HG03039 (cell line): ENCODE results near the gene PDCD2L.
"Not testable (repeated sequence)": the region's sequence is repeated elsewhere in the genome, so short reads cannot be mapped to it uniquely, and the experiment has no call there.

Source experiments
- ATAC-seq: cut with Tn5 transposase; IDR thresholded peaks from one replicate; pipeline ENCODE4 v1.9.1; 2021; ENCODE audit warnings: mild to moderate bottlenecking, moderate library complexity; ENCODE audit not compliant: unreplicated experiment

Gene PDCD2L

DNA sequence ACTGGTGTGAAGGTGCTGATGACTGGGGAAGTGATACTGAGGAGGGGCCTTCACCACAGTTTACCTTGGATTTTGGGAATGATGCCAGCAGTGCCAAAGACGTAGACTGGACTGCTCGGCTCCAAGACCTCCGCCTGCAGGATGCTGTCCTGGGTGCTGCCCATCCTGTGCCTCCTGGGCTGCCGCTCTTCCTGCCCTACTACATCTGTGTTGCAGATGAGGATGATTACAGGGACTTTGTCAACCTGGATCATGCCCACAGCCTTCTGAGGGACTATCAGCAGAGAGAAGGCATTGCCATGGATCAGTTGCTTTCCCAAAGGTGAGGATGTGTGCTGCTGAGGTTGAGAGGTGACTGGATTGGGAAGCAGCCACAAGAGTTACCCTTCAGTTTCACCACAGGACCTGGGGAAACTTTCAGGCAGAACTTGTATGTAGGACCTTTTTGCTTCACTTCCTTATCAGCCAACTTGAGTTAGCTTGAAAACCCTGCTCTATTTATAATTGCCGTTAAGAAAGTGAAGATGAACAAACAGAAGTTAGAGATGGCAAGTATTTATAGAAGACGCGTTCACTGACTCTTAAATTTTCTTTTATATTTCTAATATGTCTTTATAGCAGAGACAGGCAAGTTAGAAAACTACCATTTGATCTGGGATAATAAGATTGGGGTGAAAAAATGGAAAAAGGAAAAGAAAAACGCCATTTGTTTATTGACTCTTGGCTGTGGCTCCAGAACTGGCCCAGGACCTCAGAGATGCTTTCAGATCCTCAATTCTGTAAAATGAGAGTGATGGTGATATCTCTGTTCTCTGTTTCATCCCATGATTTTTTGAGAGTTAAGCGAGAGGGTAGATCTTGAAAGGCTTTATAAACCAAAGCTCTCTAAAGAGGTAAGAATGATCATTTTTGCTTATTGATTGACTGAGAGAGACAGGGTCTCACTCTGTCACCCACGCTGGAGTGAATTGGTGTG is 5.3 kb downstream of the PDCD2L start:
- no peak for ATAC-seq

- no peak for ATAC-seq
These were observed 7.0 kb downstream of the PDCD2L start for GRCh38 chr19:34411216-34411615.

DNA sequence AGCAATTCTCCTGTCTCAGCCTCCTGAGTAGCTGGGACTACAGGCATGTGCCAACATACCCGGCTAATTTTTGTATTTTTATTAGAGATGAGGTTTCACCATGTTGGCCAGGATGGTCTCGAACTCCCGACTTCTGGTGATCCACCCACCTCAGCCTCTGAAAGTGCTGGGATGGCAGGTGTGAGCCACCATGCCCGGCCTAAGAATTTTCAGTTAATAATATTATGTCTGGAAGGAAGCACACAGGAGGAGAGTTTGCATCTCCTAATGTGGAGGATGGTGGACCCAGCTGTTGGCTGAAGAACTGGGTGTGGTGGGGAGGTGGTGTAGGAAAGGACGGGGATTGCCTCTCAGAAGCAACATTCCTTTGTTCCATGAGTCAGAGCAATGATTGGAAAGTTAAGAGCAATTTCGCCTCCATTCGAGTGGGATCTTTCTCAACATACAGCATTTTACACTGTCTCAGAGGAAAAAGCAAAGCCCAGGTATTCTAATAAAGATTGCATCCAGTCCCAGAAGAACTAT is 11.9 kb downstream of the PDCD2L start:
- ATAC-seq, result no peak

DNA sequence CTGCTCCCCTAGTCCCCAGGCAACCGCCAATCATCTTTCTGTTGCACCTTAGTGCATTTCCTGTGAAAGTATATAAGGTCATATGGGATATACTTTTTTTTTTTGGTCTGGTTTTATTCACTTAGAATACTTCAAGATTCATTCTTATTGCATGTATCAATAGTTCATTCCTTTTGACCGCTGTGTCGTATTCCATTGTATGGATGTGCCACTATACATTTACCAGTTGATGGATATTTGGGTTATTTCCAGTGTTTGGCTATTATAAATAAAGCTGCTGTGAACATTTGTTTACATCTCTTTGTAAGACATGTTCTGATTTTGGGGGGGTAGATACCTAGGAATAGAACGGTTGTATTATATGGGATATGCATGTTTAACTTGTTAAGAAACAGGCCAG is 14.1 kb downstream of the PDCD2L start:
- ATAC-seq, result no peak

- ATAC-seq, result no peak
These were observed 22.0 kb downstream of the PDCD2L start for GRCh38 chr19:34426096-34426661.

DNA sequence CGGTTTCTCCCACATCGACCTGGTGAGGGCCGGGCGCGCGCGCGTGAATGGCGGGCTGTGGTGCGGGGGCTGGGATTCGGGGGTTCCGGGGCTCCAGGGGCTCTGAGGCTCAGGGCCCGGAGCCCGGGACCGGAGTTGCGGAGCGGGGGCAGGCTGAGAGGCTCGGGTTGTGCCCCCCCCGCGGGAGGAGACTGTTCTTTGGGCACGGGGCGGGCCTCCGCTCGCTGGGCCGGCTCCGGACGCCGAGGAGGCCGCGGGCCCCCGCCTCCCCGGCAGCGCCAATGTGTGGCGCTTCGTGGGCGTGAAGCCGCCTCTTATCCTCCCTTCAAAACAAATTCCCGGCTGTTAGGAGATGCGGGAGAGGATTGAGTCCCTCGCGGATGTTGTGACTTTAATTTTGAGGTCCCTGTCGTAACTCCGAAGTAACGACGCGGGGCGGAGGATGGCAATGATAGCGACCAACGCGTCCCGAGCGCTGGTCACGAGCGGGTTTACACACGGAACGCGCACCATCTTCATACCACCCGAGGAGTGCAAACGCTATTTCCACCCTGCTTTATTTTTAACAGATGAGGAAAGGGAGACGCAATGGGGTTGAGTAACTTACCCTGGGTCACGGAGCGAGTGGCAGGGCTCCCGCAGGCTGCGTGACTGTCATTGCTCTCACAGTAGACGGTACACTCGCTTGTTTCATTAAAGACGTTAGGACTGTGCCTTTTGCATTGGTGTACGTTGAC is 24.5 kb downstream of the PDCD2L start:
- ATAC-seq, result peak; percentile 37

GRCh38 chr19:34429553-34429952 is 25.4 kb downstream of the PDCD2L start:
- no peak for ATAC-seq

- no peak for ATAC-seq
These were observed 26.8 kb downstream of the PDCD2L start for GRCh38 chr19:34430738-34431625.

DNA sequence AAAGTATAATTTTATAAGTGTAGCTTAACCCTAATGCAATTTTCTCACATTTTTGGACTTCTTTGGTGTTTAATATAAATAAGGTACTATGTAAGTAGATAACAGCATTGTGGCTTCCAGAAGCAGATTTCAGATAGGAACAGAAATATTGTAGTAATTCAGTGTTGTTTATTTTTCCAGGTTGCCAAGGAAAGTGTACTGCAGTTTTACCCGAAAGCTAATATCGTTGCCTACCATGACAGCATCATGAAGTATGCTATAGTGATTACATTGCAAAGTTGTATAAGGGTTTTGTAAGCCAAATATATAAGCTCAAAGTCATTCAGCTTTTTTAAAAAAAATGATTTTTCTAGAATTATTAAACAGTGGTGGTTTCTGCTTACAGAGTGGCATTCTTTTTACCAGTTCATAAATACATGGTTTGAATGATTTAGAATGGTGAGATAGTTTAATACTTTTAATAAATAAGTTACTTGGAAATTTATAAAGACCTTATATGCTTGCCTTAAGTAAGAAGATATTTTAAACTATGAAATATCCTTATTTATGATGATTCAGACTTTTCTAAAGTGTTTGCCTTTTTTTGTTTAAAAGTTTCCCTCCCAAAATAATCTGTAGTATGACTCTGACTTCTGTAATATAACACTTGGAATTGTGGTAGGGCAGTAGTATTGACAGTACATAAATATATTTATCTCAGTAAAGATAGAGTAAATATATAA is 27.6 kb downstream of the PDCD2L start:
- no peak for ATAC-seq

DNA sequence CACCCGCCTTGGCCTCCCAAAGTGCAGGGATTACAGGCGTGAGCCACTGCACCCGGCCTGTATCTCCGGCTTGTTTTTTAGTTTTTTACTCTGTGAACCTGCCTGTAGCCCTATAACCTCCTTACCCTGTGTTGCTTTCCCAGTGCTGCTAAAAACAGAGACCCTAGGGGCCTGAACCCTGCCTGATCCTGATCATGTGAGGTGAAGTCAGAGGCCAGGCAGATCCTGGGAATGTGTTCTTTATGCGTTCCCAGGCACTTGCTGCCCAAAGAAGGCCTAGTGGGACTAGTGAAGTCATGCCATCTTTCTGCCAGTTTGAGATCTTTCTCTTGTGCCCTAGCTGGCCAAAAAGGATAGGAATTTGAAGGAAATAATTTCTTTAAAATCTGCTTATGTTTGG is 28.6 kb downstream of the PDCD2L start:
- ATAC-seq, result no peak

- ATAC-seq, result no peak
These were observed 32.5 kb downstream of the PDCD2L start for GRCh38 chr19:34436716-34437115.

DNA sequence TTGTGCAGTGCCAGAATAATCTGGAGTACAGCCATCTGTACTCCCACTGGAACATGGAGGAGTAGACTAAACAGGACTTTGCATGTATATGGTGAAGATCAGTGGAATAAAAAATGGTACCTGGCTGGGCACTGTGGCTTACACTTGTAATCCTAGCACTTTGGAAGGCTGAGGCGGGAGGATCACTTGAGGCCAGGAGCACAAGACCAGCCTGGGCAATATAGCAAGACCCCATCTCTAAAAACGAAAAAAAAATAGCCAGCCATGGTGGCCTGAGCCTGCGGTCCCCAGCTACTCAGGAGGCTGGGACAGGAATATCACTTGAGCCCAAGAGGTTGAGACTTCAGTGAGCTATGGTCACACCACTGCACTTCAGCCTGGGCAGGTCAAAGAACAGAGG is 44.0 kb downstream of the PDCD2L start:
- no peak for ATAC-seq

DNA sequence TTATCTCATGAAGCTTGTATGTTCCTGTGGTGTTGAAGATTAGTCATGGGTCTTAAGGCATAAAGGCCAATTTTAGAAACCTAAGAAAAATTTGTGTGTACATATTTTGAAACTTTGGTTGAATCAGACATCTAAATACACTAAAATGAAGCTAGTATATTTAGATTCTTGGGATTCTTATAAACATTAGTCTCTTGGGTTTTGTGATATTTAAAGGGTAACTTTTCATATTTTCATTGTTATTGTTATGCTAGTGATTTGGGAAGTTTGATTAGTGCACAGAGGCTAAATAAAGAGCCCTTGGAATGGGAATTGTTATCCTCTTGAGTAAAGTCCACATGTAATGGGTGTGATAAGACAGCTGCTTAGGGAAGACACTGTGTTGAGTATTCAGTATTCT is 48.5 kb downstream of the PDCD2L start:
- no peak for ATAC-seq

DNA sequence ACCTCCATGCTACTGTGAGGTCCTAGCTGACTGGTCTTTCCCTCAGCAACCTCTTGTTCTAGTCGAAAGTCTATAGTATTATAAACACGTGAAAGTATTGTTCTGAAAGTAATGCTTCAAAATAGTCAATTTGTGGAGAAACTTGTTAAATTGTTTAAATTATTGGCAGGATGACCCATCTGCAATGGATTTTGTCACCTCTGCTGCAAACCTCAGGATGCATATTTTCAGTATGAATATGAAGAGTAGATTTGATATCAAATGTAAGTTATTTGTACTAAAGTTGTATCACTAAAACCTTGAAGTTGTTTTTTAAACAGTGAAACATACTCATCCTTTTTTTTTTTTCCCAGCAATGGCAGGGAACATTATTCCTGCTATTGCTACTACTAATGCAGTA is 49.9 kb downstream of the PDCD2L start:
- ATAC-seq, result no peak

GRCh38 chr19:34454685-34455084 is 50.5 kb downstream of the PDCD2L start:
- no peak for ATAC-seq

DNA sequence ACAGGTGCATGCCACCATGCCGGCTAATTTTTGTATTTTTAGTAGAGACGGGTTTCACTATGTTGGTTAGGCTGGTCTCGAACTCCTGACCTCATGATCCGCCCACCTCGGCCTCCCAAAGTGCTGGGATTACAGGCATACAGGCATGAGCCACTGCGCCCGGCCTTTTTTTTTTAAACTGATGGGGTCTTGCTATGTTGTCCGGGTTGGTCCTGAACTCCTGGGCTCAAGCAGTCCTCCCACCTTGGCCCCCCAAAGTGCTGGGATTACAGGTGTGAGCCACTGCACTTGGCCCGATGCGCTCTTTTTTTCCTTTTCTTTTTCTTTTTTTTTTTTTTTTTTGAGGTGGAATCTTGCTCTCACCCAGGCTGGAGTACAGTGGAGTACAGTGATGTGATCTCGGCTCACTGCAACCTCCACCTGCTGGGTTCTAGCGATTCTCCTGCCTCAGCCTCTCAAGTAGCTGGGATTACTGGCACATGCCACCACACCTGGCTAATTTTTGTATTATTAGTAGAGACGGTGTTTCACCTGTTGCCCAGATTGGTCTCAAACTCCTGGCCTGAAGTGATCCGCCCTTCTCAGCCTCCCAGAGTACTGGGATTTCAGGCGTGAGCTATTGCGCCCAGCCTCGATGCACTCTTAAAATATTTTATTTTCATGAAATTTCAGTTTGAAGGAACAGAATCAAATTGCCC is 51.7 kb downstream of the PDCD2L start:
- ATAC-seq, result not testable (repeated sequence)

DNA sequence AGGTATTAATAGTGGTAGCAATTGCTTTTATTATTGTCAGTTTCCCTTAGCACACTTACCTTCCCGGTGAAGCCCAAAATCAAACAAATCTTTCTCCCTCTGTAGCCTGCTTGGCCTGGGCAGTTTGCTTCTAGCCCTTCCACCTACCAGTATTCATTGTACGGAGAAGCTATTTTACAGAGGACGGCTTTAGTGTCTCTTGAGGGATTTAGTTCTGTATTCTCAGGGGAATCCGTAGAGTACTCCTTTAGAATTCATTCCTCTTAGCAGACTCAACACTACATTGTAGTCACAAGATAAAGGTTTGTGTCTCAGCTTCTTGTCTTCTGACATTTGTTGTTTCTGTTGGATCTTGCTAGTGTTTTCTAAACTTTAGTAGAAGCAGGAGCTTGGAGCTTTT is 53.2 kb downstream of the PDCD2L start:
- no peak for ATAC-seq

DNA sequence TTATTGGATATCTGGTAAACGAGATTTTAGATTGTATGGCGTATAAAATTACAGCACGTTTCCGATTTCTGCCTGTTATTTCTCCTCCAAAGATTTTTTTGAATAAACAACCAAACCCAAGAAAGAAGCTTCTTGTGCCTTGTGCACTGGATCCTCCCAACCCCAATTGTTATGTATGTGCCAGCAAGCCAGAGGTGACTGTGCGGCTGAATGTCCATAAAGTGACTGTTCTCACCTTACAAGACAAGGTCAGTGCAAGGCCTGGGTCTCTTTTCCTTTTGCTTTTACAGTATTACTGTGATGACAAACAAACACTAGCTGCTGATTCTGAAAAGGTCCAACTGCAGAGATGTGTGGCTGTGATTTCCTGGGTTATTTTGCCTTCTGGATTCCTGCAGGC is 54.5 kb downstream of the PDCD2L start:
- no peak for ATAC-seq

- ATAC-seq, result no peak
These were observed 55.4 kb downstream of the PDCD2L start for GRCh38 chr19:34459614-34460013.
